Hepatocyte (in vitro differentiated cells): ENCODE results near the gene MAP4K2.

Experiments used
- EZH2 ChIP-seq: fragments of 200-600 bp; sonication (generic); IDR thresholded peaks from 2 replicates; pipeline ENCODE4 v1.6.1; 2016; ENCODE audit warnings: antibody characterized with exemption, mild to moderate bottlenecking, borderline replicate concordance
- EZH2phosphoT487 ChIP-seq: fragments of 200-600 bp; sonication (generic); IDR thresholded peaks from one replicate; pipeline ENCODE4 v1.6.1; 2018; ENCODE audit warnings: antibody characterized with exemption, mild to moderate bottlenecking, low read depth, moderate library complexity; ENCODE audit not compliant: unreplicated experiment, severe bottlenecking
- TF ChIP-seq, protein P1 (sequence below): fragments of 200-600 bp; sonication (generic); IDR thresholded peaks from 2 replicates; pipeline ENCODE4 v1.5.1; 2016; ENCODE audit warnings: antibody characterized with exemption, mild to moderate bottlenecking; ENCODE audit not compliant: poor library complexity

- TF ChIP-seq, protein P1, sequence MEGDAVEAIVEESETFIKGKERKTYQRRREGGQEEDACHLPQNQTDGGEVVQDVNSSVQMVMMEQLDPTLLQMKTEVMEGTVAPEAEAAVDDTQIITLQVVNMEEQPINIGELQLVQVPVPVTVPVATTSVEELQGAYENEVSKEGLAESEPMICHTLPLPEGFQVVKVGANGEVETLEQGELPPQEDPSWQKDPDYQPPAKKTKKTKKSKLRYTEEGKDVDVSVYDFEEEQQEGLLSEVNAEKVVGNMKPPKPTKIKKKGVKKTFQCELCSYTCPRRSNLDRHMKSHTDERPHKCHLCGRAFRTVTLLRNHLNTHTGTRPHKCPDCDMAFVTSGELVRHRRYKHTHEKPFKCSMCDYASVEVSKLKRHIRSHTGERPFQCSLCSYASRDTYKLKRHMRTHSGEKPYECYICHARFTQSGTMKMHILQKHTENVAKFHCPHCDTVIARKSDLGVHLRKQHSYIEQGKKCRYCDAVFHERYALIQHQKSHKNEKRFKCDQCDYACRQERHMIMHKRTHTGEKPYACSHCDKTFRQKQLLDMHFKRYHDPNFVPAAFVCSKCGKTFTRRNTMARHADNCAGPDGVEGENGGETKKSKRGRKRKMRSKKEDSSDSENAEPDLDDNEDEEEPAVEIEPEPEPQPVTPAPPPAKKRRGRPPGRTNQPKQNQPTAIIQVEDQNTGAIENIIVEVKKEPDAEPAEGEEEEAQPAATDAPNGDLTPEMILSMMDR: no peak
- no peak for TF ChIP-seq EZH2
- no peak for TF ChIP-seq EZH2phosphoT487
Observed at GRCh38 chr11:64754919-64755662, 47.9 kb downstream of the MAP4K2 start.
